GM21717 (cell line): ENCODE data around the gene CROCC2.

Source experiments
- ATAC-seq: cut with Tn5 transposase; IDR thresholded peaks from one replicate; pipeline ENCODE4 v1.9.1; 2021; ENCODE audit warnings: mild to moderate bottlenecking, moderate library complexity; ENCODE audit not compliant: unreplicated experiment

CROCC2 gene

GRCh38 chr2:240904216-240905175, 1.6 kb upstream of the CROCC2 start:
- ATAC-seq: no peak

DNA sequence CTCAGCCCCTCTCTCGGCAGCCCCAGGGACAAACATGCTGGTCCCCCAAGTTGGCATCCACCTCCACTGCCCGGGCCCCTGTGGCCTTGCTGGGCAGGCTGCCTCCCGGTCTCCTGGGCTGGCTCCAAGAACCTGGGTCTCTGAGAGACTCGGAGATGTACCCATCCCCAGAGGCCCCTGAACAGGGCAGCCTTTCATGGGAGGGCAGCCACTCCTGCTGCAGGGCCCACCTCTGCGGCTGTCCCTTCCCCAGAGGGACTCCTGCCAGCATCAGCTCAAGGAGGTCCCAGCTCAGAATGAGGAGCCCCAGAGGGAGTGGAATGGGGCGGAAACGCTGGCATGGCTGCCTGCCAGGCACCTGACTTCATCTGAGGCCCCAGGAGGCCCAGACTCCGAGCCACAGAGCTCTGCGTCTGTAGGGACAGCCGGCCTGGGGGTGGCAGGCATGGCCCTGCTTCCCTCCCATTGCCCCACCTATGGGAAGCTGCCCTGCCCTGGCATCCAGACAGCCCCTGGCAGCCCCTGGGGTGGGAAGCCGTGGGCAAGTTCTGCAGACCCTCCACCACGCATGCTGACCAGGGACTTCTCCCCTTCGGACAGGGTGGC, 857 bp upstream of the CROCC2 start:
- no peak for ATAC-seq

GRCh38 chr2:240906911-240907590, 915 bp downstream of the CROCC2 start:
- no peak for ATAC-seq

- no peak for ATAC-seq
Observed at GRCh38 chr2:240909216-240909974, 3.3 kb downstream of the CROCC2 start.

DNA sequence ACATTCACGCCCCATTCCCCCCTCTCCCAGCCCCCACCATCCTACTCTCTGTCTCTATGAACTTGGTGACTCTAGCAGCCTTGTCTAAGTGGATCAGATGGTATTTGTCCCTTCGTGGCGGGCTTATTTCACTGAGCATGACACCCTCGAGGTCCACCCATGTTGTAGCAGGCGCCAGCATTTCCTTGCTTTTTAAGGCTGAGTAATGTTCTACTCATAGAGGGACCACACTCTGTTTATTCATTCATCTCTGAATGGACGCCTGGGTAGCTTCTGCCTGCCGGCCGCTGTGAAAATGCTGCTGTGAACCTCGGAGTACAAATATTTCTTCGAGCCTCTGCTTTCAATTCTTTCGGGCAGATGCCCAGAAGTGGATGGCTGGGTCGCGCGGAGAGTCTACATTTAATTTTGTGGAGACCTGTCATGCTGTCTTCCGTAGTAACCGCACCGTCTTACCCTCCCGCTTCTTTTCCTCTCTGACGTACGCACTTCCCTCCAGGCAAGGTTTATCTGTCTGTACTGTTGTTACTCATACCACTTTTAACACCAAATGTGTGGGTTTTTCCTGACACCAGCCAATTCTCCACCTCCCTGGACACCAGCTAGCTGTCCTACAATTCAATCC, 5.6 kb downstream of the CROCC2 start:
- ATAC-seq: no peak

DNA sequence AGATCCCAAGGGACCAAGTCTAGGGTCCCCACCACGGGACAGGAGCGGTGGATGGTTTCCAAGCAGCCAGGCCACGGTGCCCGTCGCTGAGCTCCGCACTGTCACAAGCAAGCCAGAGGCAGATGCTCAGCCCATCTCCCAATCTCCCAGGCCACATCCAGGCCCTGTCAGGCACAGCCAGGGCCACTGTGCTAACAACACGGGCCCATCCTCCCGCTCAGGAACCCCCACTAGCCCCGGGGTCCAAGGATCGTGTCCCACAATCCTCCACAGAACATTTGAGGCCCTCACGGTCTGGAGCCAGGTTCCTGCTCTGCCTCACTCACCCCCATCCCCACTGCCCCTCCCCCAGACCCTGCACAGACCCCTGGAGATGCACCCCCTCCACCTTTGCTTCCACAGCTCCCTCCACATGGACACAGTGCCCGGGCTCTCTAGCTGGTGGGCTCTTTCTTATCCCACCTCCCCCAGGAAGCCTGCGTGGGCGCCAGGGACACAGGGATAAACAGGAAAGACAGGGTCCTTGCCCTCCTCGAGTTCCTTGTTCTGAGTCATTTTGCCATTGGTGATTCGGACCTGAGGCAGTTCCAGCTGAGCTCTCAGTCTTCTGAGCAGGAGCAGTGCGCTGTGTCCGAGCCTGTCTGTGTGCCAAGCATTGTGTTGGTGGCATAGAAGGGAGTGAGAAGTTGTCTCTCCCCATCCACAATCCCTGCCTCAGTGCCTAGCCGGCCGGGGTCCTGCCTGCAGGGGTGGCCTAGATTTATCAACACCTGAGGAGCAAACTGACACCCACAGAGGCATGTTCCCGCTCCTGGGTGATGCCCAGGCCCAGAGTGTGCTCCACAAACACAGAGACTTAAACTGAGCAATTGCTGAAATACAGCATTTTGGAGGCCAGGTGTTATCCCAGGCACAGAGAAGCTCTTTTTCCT, 7.0 kb downstream of the CROCC2 start:
- ATAC-seq: no peak

DNA sequence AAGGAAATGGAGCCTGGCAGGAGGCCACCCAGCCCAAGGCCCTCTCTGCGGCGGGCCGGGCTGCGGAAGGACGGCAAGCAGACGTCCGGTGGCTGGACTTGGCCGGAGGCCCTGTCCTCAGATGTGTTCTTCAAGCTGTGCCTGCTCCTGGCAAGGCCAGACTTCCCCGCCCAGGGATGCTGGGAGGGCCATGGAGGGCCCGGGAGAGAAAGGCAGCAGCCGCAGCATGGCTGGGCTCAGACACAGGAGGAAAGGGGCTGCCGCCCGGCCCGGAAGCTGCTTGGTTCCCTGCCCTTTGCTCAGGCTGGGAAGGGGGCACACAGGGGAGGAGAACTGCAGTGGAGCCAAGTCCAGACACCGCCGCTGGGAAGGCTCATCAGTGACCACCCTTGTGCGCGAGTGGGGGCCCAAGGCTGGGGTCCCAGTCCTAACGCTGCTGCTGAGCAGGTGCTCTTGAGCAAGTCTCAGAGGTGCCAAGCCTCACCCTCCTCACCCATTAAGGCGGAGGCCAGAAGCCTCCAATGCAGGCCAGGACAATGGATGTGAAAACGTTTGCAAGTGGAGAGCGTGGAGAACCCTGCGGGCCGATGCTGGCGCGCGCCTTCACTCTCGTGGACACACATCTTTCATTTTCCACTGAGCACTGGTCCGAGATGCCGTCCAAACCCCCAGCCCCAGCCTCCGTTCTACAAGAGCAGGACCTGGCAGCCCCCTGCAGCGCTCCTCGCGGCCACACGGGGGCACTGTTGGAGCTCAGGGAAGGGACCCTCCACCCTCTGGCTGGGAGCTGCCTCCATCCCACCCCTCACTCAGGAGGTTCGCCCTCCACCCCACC, 7.9 kb downstream of the CROCC2 start:
- no peak for ATAC-seq

- ATAC-seq: no peak
Observed at GRCh38 chr2:240914645-240915525, 8.7 kb downstream of the CROCC2 start.

GRCh38 chr2:240915526-240916341, 9.6 kb downstream of the CROCC2 start:
- no peak for ATAC-seq

DNA sequence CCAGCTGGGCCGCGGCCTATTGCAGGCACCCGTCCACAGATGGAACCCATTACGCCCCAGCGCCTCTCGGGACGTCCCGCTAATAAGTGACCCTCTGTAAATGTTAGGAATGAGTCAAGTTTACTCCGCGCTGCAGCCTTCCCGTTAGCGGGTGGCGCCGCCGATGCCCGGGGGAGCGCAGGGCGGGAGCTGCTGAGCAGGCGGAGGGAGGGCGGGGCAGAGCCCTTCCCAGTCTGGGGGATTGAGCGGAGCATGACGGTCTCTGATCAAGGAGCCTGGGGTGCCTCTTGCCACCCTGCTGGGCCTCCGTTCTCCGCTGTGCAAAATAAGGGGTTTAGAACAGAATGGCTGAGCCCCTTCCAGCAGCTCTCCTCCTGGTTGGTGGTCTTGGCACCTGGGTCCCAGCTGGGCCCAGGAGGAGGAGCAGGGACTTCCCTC, 10.5 kb downstream of the CROCC2 start:
- ATAC-seq: no peak

DNA sequence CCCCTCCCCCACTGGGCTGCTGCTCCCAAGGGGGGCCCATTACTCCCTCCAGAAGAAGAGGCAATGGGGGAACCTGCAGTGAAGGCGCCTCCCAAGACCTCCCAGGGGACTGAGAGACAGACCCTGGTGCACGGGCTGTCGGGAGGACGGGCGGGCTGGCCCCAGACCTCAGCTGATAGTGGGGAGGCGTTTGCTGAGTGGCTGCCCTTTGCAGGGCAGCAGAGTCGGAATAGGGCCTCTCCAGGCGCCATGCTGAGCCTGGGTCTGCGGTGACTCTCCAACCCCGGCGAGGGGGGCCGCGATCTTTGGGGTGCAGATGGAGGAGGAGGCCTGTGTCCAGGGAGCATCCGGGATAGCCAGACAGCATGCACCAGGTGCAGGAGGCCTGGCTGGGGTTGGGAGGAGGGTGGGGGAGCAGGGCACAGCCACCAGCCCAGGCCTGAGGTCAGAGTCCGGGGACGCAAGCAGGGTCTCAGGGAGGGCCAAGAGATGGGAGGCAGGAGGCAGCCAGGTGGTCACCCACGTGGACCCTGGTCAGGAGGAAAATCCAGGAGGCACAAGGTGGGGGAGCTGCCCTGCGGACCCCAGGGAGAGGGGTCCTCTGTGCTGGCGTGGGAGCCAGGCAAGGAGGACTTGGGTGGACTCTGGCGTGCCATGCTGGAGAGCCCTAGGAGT, 11.0 kb downstream of the CROCC2 start:
- ATAC-seq: no peak

- ATAC-seq: no peak
Observed at GRCh38 chr2:240917684-240918257, 11.6 kb downstream of the CROCC2 start.

GRCh38 chr2:240918258-240919091, 12.3 kb downstream of the CROCC2 start:
- ATAC-seq: no peak

DNA sequence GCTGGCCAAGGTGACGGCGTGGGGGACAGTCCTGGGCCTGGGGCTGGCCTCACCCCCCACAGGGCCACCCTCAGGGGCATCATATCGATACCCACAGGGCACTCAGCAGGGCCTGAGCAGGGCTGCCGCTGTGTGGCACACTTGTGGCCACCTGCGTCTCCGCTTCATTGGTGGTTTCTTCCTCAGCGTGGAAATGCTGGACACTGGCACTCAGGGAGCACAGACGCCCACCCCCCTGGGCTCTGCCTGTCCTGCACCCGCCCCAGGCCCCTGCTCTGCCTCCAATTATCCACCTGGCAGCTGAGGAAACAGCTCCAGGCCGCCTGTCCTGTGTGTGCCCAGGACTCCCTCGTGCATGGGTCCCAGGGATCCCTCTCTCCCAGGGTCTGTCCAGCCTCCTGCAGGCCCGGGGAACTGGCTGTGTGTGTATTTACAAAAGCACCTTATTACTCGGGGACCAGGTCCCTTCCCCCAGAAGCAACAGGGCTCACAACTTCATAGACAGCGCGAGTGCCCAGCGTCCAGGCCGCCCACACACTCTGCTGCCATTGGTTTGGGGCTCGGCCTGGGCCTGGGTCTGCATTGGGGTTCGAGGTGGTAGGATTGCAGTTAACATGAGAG, 13.1 kb downstream of the CROCC2 start:
- no peak for ATAC-seq
